HG03066 (cell line): Measurements from ENCODE around the gene TMEM235.

ENCODE experiments used
- ATAC-seq: cut with Tn5 transposase; IDR thresholded peaks from one replicate; pipeline ENCODE4 v1.9.1; 2021; ENCODE audit warnings: low read depth; ENCODE audit not compliant: unreplicated experiment

Gene TMEM235

DNA sequence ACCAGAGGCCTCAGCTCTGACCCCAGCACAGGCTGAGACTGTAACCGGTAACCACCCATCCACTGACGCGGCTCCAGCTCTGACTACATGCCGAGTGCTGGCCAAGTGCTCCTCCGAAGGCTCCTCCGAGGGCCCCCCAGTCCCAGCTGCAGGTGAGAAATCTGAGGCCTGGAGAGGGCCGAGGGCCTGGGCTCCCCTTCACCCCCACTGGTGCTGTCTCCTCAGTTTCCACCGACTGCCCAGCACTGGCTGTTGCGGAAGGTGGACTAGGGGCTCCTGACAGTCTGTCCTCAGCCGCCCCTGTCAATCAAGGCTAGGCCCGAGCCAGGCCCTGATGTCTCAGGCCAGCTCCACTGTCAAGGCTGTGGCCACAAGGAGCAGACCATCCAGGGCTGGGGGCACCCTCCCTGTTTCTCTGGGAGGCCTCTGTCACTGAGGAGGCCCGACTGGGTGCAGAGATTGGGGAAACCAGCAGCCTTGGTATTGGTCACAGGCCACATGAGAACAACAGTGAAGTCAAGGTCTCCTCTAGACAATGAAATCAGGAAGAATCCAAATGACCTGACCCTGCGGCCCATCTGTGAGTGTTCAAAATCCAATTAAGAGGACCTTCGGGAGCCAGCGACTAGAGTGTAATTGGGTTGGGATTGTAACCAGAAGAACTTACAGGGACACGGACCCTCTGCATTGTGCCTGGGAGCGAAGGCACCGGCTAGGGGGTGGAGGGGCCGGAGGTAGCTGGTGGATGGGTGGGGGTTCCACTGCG, 5.1 kb downstream of the TMEM235 start:
- no peak for ATAC-seq

GRCh38 chr17:78237401-78238012, 6.1 kb downstream of the TMEM235 start:
- ATAC-seq = no peak

GRCh38 chr17:78238823-78239488, 7.5 kb downstream of the TMEM235 start:
- ATAC-seq = no peak

GRCh38 chr17:78239489-78239931, 8.1 kb downstream of the TMEM235 start:
- ATAC-seq = no peak

GRCh38 chr17:78240012-78240655, 8.7 kb downstream of the TMEM235 start:
- no peak for ATAC-seq

GRCh38 chr17:78240839-78241238, 9.4 kb downstream of the TMEM235 start:
- ATAC-seq = no peak

DNA sequence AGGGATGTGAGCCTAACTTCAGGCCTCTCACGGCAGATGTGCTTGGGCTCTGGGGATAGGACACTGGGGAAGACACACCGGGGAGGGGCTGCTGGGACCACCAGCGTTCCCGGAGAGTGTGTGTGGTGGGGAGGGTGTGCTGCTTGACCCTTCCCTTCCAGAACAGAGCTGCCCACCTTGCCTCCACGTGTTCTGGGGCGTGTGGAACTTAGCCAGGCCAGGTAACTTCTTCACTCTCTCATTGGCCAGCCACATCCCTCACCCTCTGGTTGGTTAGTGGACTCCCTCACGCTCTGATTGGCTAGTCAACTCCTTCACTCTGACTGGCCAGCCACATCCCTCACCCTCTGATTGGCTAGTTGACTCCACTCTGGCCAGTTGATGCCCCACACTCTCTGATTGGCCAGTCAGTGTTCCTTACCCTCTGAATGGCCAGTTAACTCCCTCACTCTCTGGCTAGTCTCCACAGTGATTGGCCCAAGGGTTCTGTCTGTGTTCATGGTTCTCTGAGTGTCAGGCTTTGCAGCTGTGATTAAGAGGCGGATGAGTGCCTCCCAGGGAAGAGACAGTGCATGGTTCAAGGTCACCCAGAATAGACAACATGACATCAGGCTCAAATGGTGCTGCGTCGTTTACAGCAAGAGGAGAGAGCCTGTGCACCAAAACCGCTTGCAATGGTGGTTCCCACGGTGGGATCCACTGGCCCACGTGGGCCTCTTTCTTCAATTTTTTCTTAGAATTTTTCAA, 10.0 kb downstream of the TMEM235 start:
- no peak for ATAC-seq

- no peak for ATAC-seq
Measured at GRCh38 chr17:78242024-78242742, 10.8 kb downstream of the TMEM235 start.

DNA sequence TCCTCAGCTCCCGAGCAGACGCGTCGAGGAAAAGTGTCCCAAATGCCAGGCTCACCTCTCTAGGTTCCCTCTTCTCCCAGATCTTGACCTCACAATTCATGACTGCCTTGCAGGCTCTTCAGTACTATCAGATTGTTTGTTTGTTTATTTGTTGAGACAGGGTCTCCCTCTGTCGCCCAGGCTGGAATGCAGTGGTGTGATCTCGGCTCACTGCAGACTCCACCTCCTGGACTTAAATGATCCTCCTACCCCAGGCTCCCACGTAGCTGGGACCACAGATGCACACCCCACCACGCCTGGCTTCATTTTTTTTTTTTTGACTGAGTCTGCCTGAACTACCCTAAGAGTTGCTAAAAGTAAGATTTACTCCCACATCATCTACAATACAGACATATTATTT, 15.9 kb downstream of the TMEM235 start:
- ATAC-seq = no peak

GRCh38 chr17:78248051-78248914, 16.9 kb downstream of the TMEM235 start:
- ATAC-seq = no peak

DNA sequence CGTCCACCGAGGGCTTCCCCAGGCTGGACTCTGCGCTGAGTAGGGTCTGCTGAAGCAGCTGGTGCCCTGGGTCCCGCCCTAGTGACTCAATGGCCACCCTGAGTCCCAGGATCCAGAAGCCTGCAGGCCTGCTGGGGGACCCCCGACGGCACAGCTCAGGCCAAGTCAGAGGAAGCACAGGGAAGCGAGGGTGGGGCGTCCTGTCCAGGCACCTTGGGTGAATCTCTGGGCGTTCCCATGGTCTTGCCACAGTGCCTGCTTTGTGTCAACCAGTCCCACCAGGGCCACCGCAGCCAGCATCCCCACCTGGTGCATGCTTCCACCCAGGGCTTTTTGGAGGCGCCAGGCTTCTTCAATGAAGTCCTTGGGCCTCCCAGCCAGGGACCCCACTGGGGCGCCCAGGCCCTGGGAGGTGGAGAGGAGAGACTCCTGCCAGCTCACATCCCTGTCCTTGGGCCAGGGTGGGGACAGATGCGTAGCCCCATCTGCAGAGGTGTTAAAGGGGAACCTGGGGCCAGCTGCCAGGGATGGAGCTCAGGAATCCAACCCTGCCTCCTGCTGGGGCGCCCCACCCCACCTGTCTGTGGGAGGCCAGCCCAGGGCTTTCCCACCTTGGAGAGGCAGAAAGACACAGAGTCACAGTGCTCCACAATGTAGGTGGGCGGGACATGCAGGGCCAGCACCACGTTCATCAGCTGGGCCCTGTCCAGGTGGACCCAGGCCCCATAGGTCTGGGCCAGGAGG, 17.8 kb downstream of the TMEM235 start:
- no peak for ATAC-seq

DNA sequence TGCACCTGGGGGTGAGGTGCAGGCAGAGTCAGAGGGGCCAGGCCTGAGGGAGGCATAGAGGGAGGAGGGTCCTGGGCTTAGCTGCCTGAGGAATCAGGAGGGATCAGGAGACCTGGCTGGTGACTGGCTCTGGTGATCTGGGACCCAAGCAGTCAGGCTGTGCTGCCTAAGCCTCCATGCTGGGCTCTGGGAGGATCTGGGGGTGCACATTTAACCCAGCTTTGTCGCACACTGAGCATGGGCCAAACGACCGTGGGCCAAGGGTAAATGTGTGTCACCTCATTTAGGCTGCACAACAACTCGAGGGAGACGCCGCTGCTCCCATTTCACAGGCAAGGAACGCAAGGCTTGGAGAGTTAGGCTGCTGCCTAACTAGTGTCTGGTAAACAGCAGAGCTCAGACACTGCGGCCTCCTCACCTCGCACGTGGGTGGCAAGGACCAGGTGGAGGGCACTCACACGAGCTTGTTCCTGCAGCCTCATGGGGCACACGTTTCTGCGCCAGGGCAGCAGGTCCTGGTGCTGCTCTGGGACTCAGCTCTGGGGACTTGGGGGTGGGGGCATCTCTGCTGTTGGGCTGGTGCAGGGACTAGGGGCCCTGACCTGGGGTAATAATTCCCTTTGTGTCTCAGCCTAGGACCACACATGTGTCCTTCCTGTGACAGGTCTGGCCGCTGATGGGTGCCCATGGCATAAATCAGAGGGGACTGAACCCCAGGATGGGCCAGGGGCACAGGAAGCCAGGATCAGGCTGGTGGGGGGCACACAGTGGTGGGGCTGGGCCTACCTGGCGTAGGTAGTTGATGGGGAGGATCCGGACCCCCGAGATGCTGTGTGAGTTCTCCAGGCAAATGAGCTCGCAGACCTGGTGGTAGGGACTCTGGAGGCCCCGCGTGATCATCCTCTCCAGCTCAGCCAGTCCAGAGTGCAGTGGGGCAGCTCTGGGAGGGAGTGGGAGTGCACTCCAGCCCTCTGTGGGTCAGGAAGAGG, 18.7 kb downstream of the TMEM235 start:
- ATAC-seq = no peak

GRCh38 chr17:78250891-78251772, 19.7 kb downstream of the TMEM235 start:
- no peak for ATAC-seq

- ATAC-seq = no peak
Measured at GRCh38 chr17:78251773-78252103, 20.3 kb downstream of the TMEM235 start.

DNA sequence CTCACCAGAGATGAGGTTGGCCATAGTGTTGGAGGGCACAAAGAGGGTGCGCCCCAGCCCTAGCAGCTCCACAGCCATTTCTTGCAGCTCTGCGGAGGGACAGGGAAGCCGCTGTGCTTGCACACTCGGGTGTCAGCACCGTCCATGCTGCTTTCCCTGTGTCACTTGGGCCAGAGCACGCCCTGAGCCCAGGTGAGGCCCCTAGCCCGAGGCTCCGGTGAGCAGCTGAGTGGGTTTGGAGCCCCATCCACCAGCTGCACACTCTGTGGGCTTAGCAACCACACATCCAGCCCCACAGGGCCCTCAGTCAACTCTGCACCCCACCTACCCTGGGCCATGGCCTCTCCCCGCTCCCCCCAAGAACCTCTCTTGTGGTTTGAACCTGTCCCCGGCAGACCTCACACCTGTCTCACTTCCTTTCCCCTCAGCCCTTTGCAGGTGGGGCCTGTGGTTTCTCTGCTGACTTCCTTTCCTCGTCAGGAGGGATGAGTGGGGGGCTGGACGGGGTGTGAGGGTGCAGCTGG, 20.7 kb downstream of the TMEM235 start:
- ATAC-seq = no peak
